Measurements from ENCODE around the gene RNF44. TPM values are rescaled to one million over a fixed set of nuclear protein-coding genes. Genes with fewer than 3 reads are reported as not detected.

RNF44 gene
- total RNA-seq = 1 to 10 TPM; 3.9 to 5.5 TPM
- polyA plus RNA-seq = 1 to 10 TPM; 3.2 to 6.4 TPM

DNA sequence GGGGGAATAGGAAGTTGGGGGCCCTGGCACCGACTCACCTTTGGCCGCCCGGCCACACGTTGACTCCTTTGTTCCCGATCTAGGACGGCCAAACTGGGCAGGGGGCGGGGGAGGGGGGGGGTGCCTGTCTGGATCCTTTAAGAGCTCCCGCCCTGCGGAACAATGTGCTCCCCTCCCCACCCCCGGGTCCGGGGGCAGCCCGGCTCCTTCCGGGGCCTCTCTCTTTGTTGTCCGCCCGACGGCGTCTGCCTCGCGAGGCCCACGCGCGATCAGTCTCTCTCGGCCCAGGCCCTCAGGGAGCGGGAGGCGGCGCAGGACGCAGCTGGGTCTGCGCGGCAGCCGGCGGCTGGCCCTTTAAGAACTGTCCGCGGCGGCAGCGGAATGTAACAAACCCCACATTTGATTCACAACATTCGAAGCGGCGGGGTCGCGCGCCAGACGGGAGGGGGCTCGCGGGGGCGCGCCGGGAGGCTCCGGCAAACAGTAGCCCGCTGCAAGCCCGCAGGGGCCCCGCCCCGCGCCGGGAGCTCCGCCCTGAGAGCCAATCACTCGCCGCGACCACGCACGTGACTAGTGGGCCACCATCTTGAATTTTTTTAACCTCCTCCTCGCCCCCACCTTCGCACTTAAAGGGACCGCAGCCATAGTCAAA is at the start of gene RNF44:
Gene RNF44 (minus strand): TSS at position 501 of the 652 bp plus-strand sequence. CDS start 4,930 bp downstream, outside the sequence.
- peak within 1 kb of the TSS; percentile 97 to 99 for H3K27ac ChIP-seq (ENCODE audit: low read depth in 1 of 2, low read length in 2 of 2)
- no peaks in the 10 kb centered on the region for H3K27me3 ChIP-seq (ENCODE audit: control insufficient read depth in 4 of 4, insufficient read depth in 4 of 4, low read length in 3 of 4)
- DNase-seq (ENCODE audit: low spot score) = peak; percentile 95
- H3K9me3 ChIP-seq (ENCODE audit: control insufficient read depth in 4 of 4, low read length in 3 of 4) = no peaks in the 10 kb centered on the region
- peak; percentile 94 for TF ChIP-seq YY1 (IDR thresholded peaks at IDR 0.05)
- TF ChIP-seq, protein P1, sequence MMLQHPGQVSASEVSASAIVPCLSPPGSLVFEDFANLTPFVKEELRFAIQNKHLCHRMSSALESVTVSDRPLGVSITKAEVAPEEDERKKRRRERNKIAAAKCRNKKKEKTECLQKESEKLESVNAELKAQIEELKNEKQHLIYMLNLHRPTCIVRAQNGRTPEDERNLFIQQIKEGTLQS (IDR thresholded peaks at IDR 0.05) = no peak
- no peak for TF ChIP-seq TAF1 (conservative IDR thresholded peaks at IDR 0.05)
- no peak for TF ChIP-seq SP1 (IDR thresholded peaks at IDR 0.05)
- TF ChIP-seq, protein P2, sequence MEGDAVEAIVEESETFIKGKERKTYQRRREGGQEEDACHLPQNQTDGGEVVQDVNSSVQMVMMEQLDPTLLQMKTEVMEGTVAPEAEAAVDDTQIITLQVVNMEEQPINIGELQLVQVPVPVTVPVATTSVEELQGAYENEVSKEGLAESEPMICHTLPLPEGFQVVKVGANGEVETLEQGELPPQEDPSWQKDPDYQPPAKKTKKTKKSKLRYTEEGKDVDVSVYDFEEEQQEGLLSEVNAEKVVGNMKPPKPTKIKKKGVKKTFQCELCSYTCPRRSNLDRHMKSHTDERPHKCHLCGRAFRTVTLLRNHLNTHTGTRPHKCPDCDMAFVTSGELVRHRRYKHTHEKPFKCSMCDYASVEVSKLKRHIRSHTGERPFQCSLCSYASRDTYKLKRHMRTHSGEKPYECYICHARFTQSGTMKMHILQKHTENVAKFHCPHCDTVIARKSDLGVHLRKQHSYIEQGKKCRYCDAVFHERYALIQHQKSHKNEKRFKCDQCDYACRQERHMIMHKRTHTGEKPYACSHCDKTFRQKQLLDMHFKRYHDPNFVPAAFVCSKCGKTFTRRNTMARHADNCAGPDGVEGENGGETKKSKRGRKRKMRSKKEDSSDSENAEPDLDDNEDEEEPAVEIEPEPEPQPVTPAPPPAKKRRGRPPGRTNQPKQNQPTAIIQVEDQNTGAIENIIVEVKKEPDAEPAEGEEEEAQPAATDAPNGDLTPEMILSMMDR (IDR thresholded peaks at IDR 0.05; ENCODE audit: low read depth, low read length, missing input control) = no peak
- TF ChIP-seq FOXA1 (IDR thresholded peaks at IDR 0.05) = no peak
- H3K9ac ChIP-seq (ENCODE audit: low read depth in 1 of 2, low read length in 2 of 2) = peak within 1 kb of the TSS; percentile 82 to 85
- H3K4me3 ChIP-seq (ENCODE audit: low read depth in 1 of 3, low read length in 3 of 3) = peak within 1 kb of the TSS; percentile 78 to 94 (median 85)
- under 1% methylated on average over 63 of the region's 63 CpGs for WGBS
- no peaks in the 10 kb centered on the region for H3K36me3 ChIP-seq (ENCODE audit: control insufficient read depth in 4 of 4, insufficient read depth in 3 of 4, low read depth in 1 of 4, low read length in 3 of 4)
- peaks cover 20 to 46% (median 43%) of the 10 kb centered on the region in 4 donors for H3K4me1 ChIP-seq (ENCODE audit: control insufficient read depth in 4 of 4, insufficient read depth in 4 of 4, low read length in 3 of 4)

DNA sequence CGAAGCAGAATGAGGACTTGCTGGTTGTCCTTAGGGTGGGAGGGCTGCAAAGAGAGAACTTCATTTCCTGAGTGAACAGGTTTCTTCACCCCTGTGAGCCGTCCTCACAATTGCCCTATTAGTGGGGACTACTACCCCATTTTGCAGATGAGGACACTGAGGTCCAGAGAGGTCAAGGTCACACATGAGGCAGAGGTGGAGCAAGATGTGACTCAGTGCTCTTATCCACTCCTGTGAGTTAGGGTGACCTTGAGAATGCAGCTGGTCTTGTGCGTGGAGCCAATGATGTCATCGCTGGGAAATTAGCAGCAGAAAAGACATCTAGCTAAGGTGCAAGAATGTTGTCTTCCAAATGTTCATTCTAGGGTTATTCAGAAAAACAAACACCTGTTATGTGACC is 45.9 kb upstream of the RNF44 start:
- Histone ChIP-seq H3K27me3 (ENCODE audit: control insufficient read depth in 4 of 4, insufficient read depth in 4 of 4, low read length in 3 of 4) (no peaks in the 10 kb centered on the region), H3K36me3 (ENCODE audit: control insufficient read depth in 4 of 4, insufficient read depth in 3 of 4, low read depth in 1 of 4, low read length in 3 of 4) (peaks cover 4 to 23% (median 6%) of the 10 kb centered on the region in 4 donors), H3K9me3 (ENCODE audit: control insufficient read depth in 4 of 4, low read length in 3 of 4) (peaks cover 3 to 7% (median 6%) of the 10 kb centered on the region in 4 donors), H3K27ac (ENCODE audit: low read depth in 1 of 2, low read length in 2 of 2) (no peak overlapping the region), H3K4me3 (ENCODE audit: low read depth in 1 of 3, low read length in 3 of 3) (no peak overlapping the region), H3K9ac (ENCODE audit: low read depth in 1 of 2, low read length in 2 of 2) (no peak overlapping the region), H3K4me1 (ENCODE audit: control insufficient read depth in 4 of 4, insufficient read depth in 4 of 4, low read length in 3 of 4) (no peaks in the 10 kb centered on the region)
- WGBS = 86% methylated on average over 4 of the region's 4 CpGs
- TF ChIP-seq NR2F2 (IDR thresholded peaks at IDR 0.05) (no peak), FOXA1 (IDR thresholded peaks at IDR 0.05) (no peak)
- DNase-seq (ENCODE audit: low spot score) = no peak

DNA sequence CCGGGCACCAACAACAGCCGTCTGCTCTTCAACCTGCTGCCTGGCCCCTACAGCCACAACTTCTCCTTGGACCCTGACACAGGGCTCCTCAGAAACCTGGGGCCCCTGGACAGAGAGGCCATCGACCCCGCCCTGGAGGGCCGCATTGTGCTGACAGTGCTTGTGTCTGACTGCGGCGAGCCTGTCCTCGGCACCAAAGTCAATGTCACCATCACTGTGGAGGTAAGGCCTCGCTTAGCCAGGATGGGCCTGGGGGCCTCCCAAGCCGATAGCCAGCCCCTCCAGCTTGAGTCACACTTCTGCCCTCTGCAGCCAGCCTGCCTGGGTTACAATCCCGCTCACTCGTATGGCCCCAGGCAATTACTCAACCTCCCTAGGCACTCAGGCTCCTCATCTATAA is 44.2 kb upstream of the RNF44 start:
- Histone ChIP-seq H3K36me3 (ENCODE audit: control insufficient read depth in 4 of 4, insufficient read depth in 3 of 4, low read depth in 1 of 4, low read length in 3 of 4) (peaks cover 4 to 23% (median 6%) of the 10 kb centered on the region in 4 donors), H3K4me1 (ENCODE audit: control insufficient read depth in 4 of 4, insufficient read depth in 4 of 4, low read length in 3 of 4) (no peaks in the 10 kb centered on the region), H3K4me3 (ENCODE audit: low read depth in 1 of 3, low read length in 3 of 3) (no peak overlapping the region), H3K9ac (ENCODE audit: low read depth in 1 of 2, low read length in 2 of 2) (no peak overlapping the region), H3K9me3 (ENCODE audit: control insufficient read depth in 4 of 4, low read length in 3 of 4) (peaks cover 3 to 7% (median 6%) of the 10 kb centered on the region in 4 donors), H3K27me3 (ENCODE audit: control insufficient read depth in 4 of 4, insufficient read depth in 4 of 4, low read length in 3 of 4) (no peaks in the 10 kb centered on the region), H3K27ac (ENCODE audit: low read depth in 1 of 2, low read length in 2 of 2) (no peak overlapping the region)
- no peak for TF ChIP-seq GABPA (IDR thresholded peaks at IDR 0.05 in 1 of 2, conservative IDR thresholded peaks at IDR 0.05 in 1 of 2)
- TF ChIP-seq RXRA (IDR thresholded peaks at IDR 0.05) = no peak
- no peak for TF ChIP-seq FOXA1 (IDR thresholded peaks at IDR 0.05)
- TF ChIP-seq JUND (IDR thresholded peaks at IDR 0.05) = no peak
- TF ChIP-seq SP1 (IDR thresholded peaks at IDR 0.05) = no peak
- no peak for TF ChIP-seq HNF4G (IDR thresholded peaks at IDR 0.05)
- TF ChIP-seq HNF4A (conservative IDR thresholded peaks at IDR 0.05) = no peak
- TF ChIP-seq, protein P3, sequence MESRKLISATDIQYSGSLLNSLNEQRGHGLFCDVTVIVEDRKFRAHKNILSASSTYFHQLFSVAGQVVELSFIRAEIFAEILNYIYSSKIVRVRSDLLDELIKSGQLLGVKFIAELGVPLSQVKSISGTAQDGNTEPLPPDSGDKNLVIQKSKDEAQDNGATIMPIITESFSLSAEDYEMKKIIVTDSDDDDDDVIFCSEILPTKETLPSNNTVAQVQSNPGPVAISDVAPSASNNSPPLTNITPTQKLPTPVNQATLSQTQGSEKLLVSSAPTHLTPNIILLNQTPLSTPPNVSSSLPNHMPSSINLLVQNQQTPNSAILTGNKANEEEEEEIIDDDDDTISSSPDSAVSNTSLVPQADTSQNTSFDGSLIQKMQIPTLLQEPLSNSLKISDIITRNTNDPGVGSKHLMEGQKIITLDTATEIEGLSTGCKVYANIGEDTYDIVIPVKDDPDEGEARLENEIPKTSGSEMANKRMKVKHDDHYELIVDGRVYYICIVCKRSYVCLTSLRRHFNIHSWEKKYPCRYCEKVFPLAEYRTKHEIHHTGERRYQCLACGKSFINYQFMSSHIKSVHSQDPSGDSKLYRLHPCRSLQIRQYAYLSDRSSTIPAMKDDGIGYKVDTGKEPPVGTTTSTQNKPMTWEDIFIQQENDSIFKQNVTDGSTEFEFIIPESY (IDR thresholded peaks at IDR 0.05) = no peak
- TF ChIP-seq, protein P4, sequence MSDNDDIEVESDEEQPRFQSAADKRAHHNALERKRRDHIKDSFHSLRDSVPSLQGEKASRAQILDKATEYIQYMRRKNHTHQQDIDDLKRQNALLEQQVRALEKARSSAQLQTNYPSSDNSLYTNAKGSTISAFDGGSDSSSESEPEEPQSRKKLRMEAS (IDR thresholded peaks at IDR 0.05) = no peak
- no peak for TF ChIP-seq YY1 (IDR thresholded peaks at IDR 0.05)
- TF ChIP-seq, protein P5, sequence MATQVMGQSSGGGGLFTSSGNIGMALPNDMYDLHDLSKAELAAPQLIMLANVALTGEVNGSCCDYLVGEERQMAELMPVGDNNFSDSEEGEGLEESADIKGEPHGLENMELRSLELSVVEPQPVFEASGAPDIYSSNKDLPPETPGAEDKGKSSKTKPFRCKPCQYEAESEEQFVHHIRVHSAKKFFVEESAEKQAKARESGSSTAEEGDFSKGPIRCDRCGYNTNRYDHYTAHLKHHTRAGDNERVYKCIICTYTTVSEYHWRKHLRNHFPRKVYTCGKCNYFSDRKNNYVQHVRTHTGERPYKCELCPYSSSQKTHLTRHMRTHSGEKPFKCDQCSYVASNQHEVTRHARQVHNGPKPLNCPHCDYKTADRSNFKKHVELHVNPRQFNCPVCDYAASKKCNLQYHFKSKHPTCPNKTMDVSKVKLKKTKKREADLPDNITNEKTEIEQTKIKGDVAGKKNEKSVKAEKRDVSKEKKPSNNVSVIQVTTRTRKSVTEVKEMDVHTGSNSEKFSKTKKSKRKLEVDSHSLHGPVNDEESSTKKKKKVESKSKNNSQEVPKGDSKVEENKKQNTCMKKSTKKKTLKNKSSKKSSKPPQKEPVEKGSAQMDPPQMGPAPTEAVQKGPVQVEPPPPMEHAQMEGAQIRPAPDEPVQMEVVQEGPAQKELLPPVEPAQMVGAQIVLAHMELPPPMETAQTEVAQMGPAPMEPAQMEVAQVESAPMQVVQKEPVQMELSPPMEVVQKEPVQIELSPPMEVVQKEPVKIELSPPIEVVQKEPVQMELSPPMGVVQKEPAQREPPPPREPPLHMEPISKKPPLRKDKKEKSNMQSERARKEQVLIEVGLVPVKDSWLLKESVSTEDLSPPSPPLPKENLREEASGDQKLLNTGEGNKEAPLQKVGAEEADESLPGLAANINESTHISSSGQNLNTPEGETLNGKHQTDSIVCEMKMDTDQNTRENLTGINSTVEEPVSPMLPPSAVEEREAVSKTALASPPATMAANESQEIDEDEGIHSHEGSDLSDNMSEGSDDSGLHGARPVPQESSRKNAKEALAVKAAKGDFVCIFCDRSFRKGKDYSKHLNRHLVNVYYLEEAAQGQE (IDR thresholded peaks at IDR 0.05) = no peak
- no peak for TF ChIP-seq EGR1 (IDR thresholded peaks at IDR 0.05; ENCODE audit: low read depth in 2 of 2)
- no peak for DNase-seq (ENCODE audit: low spot score)
- 96% methylated on average over 12 of the region's 12 CpGs for WGBS

Data from liver (tissue), 9 donors.